ENCODE data around the gene DLK2. TPM values are rescaled to one million over a fixed set of nuclear protein-coding genes. Genes with fewer than 3 reads are reported as not detected.
A peak's percentile ranks its signal among the peaks of the same experiment; 100 is the strongest.
"Not testable (repeated sequence)": the region's sequence is repeated elsewhere in the genome, so short reads cannot be mapped to it uniquely, and the experiment has no call there.

DLK2 gene
- total RNA-seq, 8 experiments from 2014 or later = 1.5 to 6.5 (median 5.0) TPM

DNA sequence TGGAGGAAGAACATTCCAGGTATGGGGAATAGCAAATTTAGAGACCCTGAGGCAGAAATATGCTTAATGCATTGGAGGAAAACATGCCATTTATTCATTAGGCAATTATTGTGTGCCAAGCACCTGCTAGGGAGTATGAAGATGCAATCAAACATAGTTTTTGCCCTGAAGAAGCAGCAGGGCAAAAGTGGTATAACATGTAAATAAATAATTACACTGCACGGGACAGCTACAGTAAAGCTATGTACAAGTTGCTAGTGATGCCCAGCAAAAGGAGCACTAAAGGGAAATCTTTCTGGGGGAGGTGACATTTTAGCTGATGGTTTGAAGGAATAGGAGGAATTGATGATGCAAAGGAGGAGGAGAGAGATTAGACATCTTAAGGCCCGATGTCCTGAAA lies 21.4 kb upstream of the DLK2 start:
- peak in 2 of 8 experiments; percentile 0 to 11 for ATAC-seq (replicated peaks in 6 of 8)
- H3K4me1 ChIP-seq (replicated peaks in 1 of 2) = peaks cover 9 to 25% of the 10 kb centered on the region in 2 donors
- WGBS, 10 experiments = 0 to 40% (median 20%) methylated on average over 1 to 2 of the region's 2 CpGs; no CpG with 5 or more reads in 5 of the 10 experiments

DNA sequence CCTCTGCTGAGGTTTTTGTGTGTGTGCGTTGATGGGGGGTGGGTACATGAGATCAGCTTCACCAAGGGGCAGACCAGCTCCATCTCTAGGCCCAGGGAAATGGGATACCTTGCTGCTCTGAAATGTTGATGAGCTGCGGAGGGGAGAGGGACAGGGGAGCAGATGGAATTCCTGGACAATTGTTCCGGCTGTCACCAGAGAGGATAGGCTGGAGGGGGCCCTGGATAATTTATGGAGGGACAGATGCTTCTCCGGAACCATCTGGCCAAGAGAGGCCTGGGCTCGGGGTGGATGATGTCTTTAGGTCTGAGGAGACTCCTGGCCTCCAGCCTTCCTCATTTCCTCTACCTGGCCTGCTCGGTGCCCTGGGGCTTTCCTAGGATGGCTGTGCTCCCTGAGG lies 20.2 kb upstream of the DLK2 start:
- 0 to 86% (median 39%) methylated on average over 1 to 5 of the region's 6 CpGs; no CpG with 5 or more reads in 2 of the 10 experiments for WGBS, 10 experiments
- peak in 3 of 8 experiments; percentile 14 to 52 (median 47) for ATAC-seq (replicated peaks in 6 of 8)
- in situ Hi-C loops (cut with MboI; ENCODE audit: low pct_unique_long_range_greater_than_20kb in 2 of 9, low sequenced_read_pairs in 9 of 9, unreplicated experiment in 9 of 9) = no loop called here
- Histone ChIP-seq H3K4me3 (no peak overlapping the region), H3K27ac (peak overlapping the region; percentile 37 to 65), H3K4me1 (replicated peaks in 1 of 2) (peaks cover 9 to 22% of the 10 kb centered on the region in 2 donors)

More for the DNA sequence above, 21.4 kb upstream of the DLK2 start:
- Histone ChIP-seq H3K4me3 (peak overlapping the region; percentile 50 to 91 (median 59)), H3K27ac (peak overlapping the region; percentile 50 to 52)
- in situ Hi-C loops (cut with MboI; ENCODE audit: low pct_unique_long_range_greater_than_20kb in 2 of 9, low sequenced_read_pairs in 9 of 9, unreplicated experiment in 9 of 9) = no loop called here

DNA sequence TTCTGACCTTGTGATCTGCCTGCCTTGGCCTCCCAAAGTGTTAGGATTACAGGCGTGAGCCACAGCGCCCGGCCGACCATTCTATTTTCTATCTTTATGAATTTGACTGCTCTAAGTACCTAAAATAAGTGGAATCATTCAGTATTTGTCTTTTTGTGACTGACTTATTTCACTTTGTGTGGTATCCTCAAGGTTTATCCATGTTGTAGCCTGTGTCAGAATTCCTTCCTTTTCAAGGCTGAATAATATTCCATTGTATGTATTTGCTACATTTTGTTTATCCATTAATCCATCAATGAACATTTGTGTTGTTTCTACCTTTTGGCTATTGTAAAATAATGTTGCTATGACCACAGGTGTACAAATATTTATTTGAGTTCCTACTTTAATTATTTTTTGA lies 17.2 kb upstream of the DLK2 start:
- no peak overlapping the region for H3K4me3 ChIP-seq
- H3K27ac ChIP-seq = no peak overlapping the region
- no peak for ATAC-seq (replicated peaks in 6 of 8)
- WGBS, 10 experiments = 89 to 100% (median 100%) methylated on average over 1 to 4 of the region's 4 CpGs; no CpG with 5 or more reads in 3 of the 10 experiments
- in situ Hi-C loops (cut with MboI; ENCODE audit: low pct_unique_long_range_greater_than_20kb in 2 of 9, low sequenced_read_pairs in 9 of 9, unreplicated experiment in 9 of 9) = no loop called here
- peaks cover 9 to 14% of the 10 kb centered on the region in 2 donors for H3K4me1 ChIP-seq (replicated peaks in 1 of 2)

DNA sequence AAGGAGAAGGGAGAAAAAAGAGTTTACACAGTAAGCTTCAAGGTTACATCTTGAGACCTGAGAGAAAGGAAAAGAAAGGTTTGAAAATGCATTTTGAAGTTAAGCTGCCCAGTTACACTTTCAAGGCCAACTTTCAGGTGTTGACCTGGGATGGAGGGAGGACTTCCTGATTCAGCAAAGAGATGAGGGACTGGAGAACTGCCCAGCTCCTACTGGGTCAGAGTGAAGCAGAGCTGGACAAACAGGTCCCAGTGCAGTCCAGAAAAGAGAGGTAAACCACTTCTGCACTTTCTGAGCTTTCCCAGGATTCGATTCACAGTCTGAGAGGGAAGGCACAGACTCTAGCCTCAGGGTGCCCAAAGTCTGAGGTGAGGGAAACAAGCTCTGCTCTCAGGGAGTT lies 16.1 kb upstream of the DLK2 start:
- WGBS, 10 experiments = 0 to 100% (median 39%) methylated on average over 1 of the region's 1 CpG; no CpG with 5 or more reads in 6 of the 10 experiments
- Histone ChIP-seq H3K4me3 (no peak overlapping the region), H3K27ac (no peak overlapping the region), H3K4me1 (replicated peaks in 1 of 2) (peaks cover 9% of the 10 kb centered on the region in 2 donors)
- no peak for ATAC-seq (replicated peaks in 6 of 8)
- in situ Hi-C loops (cut with MboI; ENCODE audit: low pct_unique_long_range_greater_than_20kb in 2 of 9, low sequenced_read_pairs in 9 of 9, unreplicated experiment in 9 of 9) = no loop called here

DNA sequence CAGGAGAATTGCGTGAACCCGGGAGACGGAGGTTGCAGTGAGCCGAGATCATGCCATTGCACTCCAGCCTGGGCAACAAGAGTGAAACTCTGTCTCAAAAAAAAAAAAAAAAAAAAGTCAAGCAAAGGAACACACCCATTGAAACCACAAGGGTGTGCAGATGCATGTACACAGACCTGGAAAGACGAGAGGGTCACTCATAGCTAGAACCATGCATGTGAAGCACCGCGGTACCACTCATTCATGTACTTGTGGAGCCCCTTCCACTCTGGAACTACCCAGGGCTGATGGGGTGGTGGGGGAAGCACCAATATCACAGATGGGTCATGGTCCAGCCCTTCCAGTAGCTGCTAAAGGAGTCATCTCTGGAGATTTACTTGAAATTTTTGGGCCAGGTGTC lies 14.6 kb upstream of the DLK2 start:
- in situ Hi-C loops (cut with MboI; ENCODE audit: low pct_unique_long_range_greater_than_20kb in 2 of 9, low sequenced_read_pairs in 9 of 9, unreplicated experiment in 9 of 9) = no loop called here
- Histone ChIP-seq H3K4me3 (no peak overlapping the region), H3K4me1 (replicated peaks in 1 of 2) (peaks cover 0 to 6% of the 10 kb centered on the region in 2 donors), H3K27ac (no peak overlapping the region)
- ATAC-seq (replicated peaks in 6 of 8) = peak in 1 of 8 experiments; percentile 50
- 72 to 100% (median 93%) methylated on average over 1 to 7 of the region's 7 CpGs; no CpG with 5 or more reads in 3 of the 10 experiments for WGBS, 10 experiments

GRCh38 chr6:43468748-43469681 lies 13.7 kb upstream of the DLK2 start:
- ATAC-seq (replicated peaks in 6 of 8) = no peak
- in situ Hi-C loops (cut with MboI; ENCODE audit: low pct_unique_long_range_greater_than_20kb in 2 of 9, low sequenced_read_pairs in 9 of 9, unreplicated experiment in 9 of 9) = no loop called here
- peaks cover 0 to 6% of the 10 kb centered on the region in 2 donors for H3K4me1 ChIP-seq (replicated peaks in 1 of 2)
- no peak overlapping the region for H3K4me3 ChIP-seq
- WGBS, 10 experiments = 31 to 89% (median 63%) methylated on average over 1 to 10 of the region's 13 CpGs; no CpG with 5 or more reads in 1 of the 10 experiments
- no peak overlapping the region for H3K27ac ChIP-seq

DNA sequence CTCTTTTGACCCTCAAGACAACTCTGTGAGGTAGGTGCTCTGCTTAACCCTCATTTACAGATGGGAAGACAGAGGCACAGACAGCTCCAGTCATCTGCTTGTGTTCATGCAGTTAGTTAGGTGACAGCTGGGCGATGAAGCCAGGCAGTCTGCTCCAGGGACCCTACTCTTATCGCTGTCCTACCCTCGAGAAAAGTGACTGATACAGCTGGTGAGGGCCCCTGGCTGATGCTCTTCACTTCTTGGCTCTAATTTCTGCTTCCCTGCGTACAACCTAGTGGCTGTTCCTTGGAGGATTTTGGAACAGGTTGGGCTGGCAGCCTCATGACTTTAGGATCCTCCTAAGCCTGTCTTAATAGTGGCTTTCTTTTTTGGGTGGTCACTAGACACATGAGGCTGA lies 12.9 kb upstream of the DLK2 start:
- no peak overlapping the region for H3K27ac ChIP-seq
- WGBS, 10 experiments = 50 to 88% (median 70%) methylated on average over 1 to 4 of the region's 4 CpGs; no CpG with 5 or more reads in 5 of the 10 experiments
- peaks cover 0 to 6% of the 10 kb centered on the region in 2 donors for H3K4me1 ChIP-seq (replicated peaks in 1 of 2)
- no peak for ATAC-seq (replicated peaks in 6 of 8)
- no peak overlapping the region for H3K4me3 ChIP-seq
- in situ Hi-C loops (cut with MboI; ENCODE audit: low pct_unique_long_range_greater_than_20kb in 2 of 9, low sequenced_read_pairs in 9 of 9, unreplicated experiment in 9 of 9) = no loop called here

DNA sequence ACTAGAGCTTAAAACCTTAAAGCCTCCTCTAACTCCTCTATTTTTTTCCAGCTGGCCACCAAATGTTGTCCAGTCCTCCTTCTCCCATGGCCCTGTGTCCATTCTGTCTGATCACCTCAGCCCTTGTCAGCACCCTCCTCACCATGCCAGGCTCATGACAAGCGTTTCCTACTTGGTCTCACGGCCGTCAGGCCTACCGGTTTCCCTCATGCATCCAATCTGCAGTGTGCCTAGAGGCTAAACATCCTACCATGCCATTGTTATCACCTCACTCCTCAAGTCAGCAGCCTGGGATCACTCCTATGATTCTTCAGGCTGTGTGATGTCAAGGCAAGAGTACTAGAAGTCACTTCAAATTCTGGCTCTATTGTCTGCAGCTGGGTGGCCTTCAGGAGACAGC lies 12.4 kb upstream of the DLK2 start:
- 45 to 100% (median 83%) methylated on average over 1 to 4 of the region's 4 CpGs; no CpG with 5 or more reads in 5 of the 10 experiments for WGBS, 10 experiments
- Histone ChIP-seq H3K27ac (no peak overlapping the region), H3K4me3 (no peak overlapping the region), H3K4me1 (replicated peaks in 1 of 2) (peaks cover 0 to 6% of the 10 kb centered on the region in 2 donors)
- ATAC-seq (replicated peaks in 6 of 8) = no peak
- in situ Hi-C loops (cut with MboI; ENCODE audit: low pct_unique_long_range_greater_than_20kb in 2 of 9, low sequenced_read_pairs in 9 of 9, unreplicated experiment in 9 of 9) = no loop called here

- in situ Hi-C loops (cut with MboI; ENCODE audit: low pct_unique_long_range_greater_than_20kb in 2 of 9, low sequenced_read_pairs in 9 of 9, unreplicated experiment in 9 of 9); H3K27ac ChIP-seq; H3K4me3 ChIP-seq; ATAC-seq (replicated peaks in 6 of 8); H3K4me1 ChIP-seq (replicated peaks in 1 of 2): not testable (repeated sequence)
- WGBS, 10 experiments = 43 to 100% (median 61%) methylated on average over 1 to 5 of the region's 5 CpGs; no CpG with 5 or more reads in 2 of the 10 experiments
These were observed 11.9 kb upstream of the DLK2 start for GRCh38 chr6:43467265-43467664.

GRCh38 chr6:43465948-43466347 lies 10.6 kb upstream of the DLK2 start:
- Histone ChIP-seq H3K4me3 (no peak overlapping the region), H3K27ac (no peak overlapping the region), H3K4me1 (replicated peaks in 1 of 2) (peaks cover 0 to 6% of the 10 kb centered on the region in 2 donors)
- WGBS, 10 experiments = 17 to 67% (median 44%) methylated on average over 1 of the region's 2 CpGs; no CpG with 5 or more reads in 5 of the 10 experiments
- in situ Hi-C loops (cut with MboI; ENCODE audit: low pct_unique_long_range_greater_than_20kb in 2 of 9, low sequenced_read_pairs in 9 of 9, unreplicated experiment in 9 of 9) = no loop called here
- no peak for ATAC-seq (replicated peaks in 6 of 8)

GRCh38 chr6:43464337-43464736 lies 9.0 kb upstream of the DLK2 start:
- in situ Hi-C loops (cut with MboI; ENCODE audit: low pct_unique_long_range_greater_than_20kb in 2 of 9, low sequenced_read_pairs in 9 of 9, unreplicated experiment in 9 of 9) = no loop called here
- Histone ChIP-seq H3K4me1 (replicated peaks in 1 of 2) (peaks cover 0 to 4% of the 10 kb centered on the region in 2 donors), H3K27ac (no peak overlapping the region), H3K4me3 (no peak overlapping the region)
- 65 to 94% (median 83%) methylated on average over 2 to 8 of the region's 8 CpGs; no CpG with 5 or more reads in 2 of the 10 experiments for WGBS, 10 experiments
- ATAC-seq (replicated peaks in 6 of 8) = no peak

GRCh38 chr6:43461936-43462335 lies 6.6 kb upstream of the DLK2 start:
- 20 to 100% (median 65%) methylated on average over 1 to 5 of the region's 5 CpGs; no CpG with 5 or more reads in 1 of the 10 experiments for WGBS, 10 experiments
- Histone ChIP-seq H3K4me3 (no peak overlapping the region), H3K27ac (no peak overlapping the region), H3K4me1 (replicated peaks in 1 of 2) (no peaks in the 10 kb centered on the region)
- no peak for ATAC-seq (replicated peaks in 6 of 8)
- in situ Hi-C loops (cut with MboI; ENCODE audit: low pct_unique_long_range_greater_than_20kb in 2 of 9, low sequenced_read_pairs in 9 of 9, unreplicated experiment in 9 of 9) = no loop called here

DNA sequence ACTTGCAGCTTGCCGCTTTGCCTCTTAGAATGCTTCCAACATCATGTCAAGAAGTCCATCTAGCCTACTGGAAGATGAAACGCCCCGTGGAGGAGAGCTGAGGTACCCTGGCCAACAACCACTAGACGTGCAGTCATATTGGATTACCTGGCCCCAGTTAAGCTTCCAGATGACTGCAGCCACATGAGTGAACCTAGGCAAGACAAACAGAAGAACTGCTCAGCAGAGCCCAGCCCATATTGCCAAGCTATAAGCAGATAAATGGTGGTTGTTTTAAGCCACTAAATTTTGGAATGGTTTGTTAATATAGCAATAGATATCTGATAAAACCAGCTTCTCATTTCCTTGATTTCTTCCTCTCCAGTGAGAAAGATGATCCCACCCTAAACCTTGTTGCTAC lies 4.7 kb upstream of the DLK2 start:
- H3K4me3 ChIP-seq = no peak overlapping the region
- in situ Hi-C loops (cut with MboI; ENCODE audit: low pct_unique_long_range_greater_than_20kb in 2 of 9, low sequenced_read_pairs in 9 of 9, unreplicated experiment in 9 of 9) = no loop called here
- no peak for ATAC-seq (replicated peaks in 6 of 8)
- no peaks in the 10 kb centered on the region for H3K4me1 ChIP-seq (replicated peaks in 1 of 2)
- WGBS, 10 experiments = 73 to 100% (median 83%) methylated on average over 1 to 4 of the region's 4 CpGs; no CpG with 5 or more reads in 5 of the 10 experiments
- no peak overlapping the region for H3K27ac ChIP-seq

Measured in motor neuron (in vitro differentiated cells).